IMR-90 (cell line): ENCODE data around the gene YTHDC2. TPM values are rescaled to one million over a fixed set of nuclear protein-coding genes. Genes with fewer than 3 reads are reported as not detected.

Source experiments
- ATAC-seq: fragments of 200-7000 bp; cut with Tn5 transposase; 2 replicates; pipeline ENCODE4 v1.9.1; 2020; ENCODE audit warnings: low read depth, mild to moderate bottlenecking, moderate library complexity
- BruUV-seq: library from RNA; stranded (reverse); fragments of 400-500 nt; replicated peaks from 2 replicates; lab custom pipeline; 2021; lab: Mats Ljungman, UMichigan
- CTCF ChIA-PET: fragments of 300-600 bp; formaldehyde crosslinking; extraction: SDS; loops from one replicate; lab custom pipeline; 2021; ENCODE audit warnings: antibody characterized with exemption; lab: Yijun Ruan, JAX
- POLR2A ChIA-PET: fragments of 300-600 bp; sonication (Branson Sonifier 250); formaldehyde crosslinking; loops from one replicate; lab custom pipeline; 2022; ENCODE audit warnings: antibody characterized with exemption; ENCODE audit not compliant: unreplicated experiment; lab: Charles Lee
- DNase-seq: peaks from one replicate; pipeline ENCODE4 v3.0.0; 2013
- H2AFZ ChIP-seq: replicated peaks from 2 replicates; pipeline ENCODE3; 2013; ENCODE audit warnings: low read length, mild to moderate bottlenecking; ENCODE audit not compliant: poor library complexity
- H2AK5ac ChIP-seq: 2 replicates; pipeline ENCODE4 v1.6.1; 2013; ENCODE audit warnings: low read depth, low read length, inconsistent platforms
- H2AK9ac ChIP-seq: replicated peaks from 2 replicates; pipeline ENCODE3; 2013; ENCODE audit warnings: mild to moderate bottlenecking, low read depth, low read length, moderate library complexity; ENCODE audit not compliant: poor library complexity
- H2BK120ac ChIP-seq: 2 replicates; pipeline ENCODE4 v1.6.1; 2013; ENCODE audit warnings: low read depth, low read length, inconsistent platforms
- H2BK15ac ChIP-seq: 3 replicates; pipeline ENCODE4 v1.6.1; 2013; ENCODE audit warnings: low read depth, low read length, inconsistent platforms
- H2BK20ac ChIP-seq: 2 replicates; pipeline ENCODE4 v1.6.1; 2013; ENCODE audit warnings: low read depth, mild to moderate bottlenecking, inconsistent platforms, low read length, moderate library complexity
- H2BK5ac ChIP-seq: 2 replicates; pipeline ENCODE4 v1.6.1; 2013; ENCODE audit warnings: mild to moderate bottlenecking, low read depth, low read length, inconsistent platforms; ENCODE audit not compliant: poor library complexity, severe bottlenecking
- H3K14ac ChIP-seq: replicated peaks from 2 replicates; pipeline ENCODE4 v1.6.1; 2013; ENCODE audit warnings: low read depth, low read length, inconsistent platforms
- H3K18ac ChIP-seq: 2 replicates; pipeline ENCODE4 v1.6.1; 2013; ENCODE audit warnings: low read depth, low read length, control low read depth
- H3K23ac ChIP-seq: 2 replicates; pipeline ENCODE4 v1.6.1; 2013; ENCODE audit warnings: low read depth, low read length, inconsistent platforms
- H3K27ac ChIP-seq: 2 replicates; pipeline ENCODE4 v1.5.1; 2013; ENCODE audit warnings: mild to moderate bottlenecking, control low read depth, low read length; ENCODE audit not compliant: insufficient read depth
- H3K27me3 ChIP-seq: 2 replicates; pipeline ENCODE4 v1.6.1; 2013; ENCODE audit warnings: low read length; ENCODE audit not compliant: control insufficient read depth, insufficient read depth
- H3K36me3 ChIP-seq: 2 replicates; pipeline ENCODE4 v1.6.1; 2013; ENCODE audit warnings: low read length, mixed read lengths; ENCODE audit not compliant: control insufficient read depth, insufficient read depth
- H3K4ac ChIP-seq: 2 replicates; pipeline ENCODE4 v1.6.1; 2013; ENCODE audit warnings: low read depth, low read length, inconsistent platforms
- H3K4me1 ChIP-seq: 2 replicates; pipeline ENCODE4 v1.6.1; 2013; ENCODE audit warnings: low read length, mixed read lengths; ENCODE audit not compliant: control insufficient read depth, insufficient read depth
- H3K4me2 ChIP-seq: 2 replicates; pipeline ENCODE4 v1.6.1; 2013; ENCODE audit warnings: low read depth, mild to moderate bottlenecking, control low read depth, low read length, moderate library complexity
- H3K4me3 ChIP-seq: 2 replicates; pipeline ENCODE4 v1.5.1; 2013; ENCODE audit warnings: low read depth, mild to moderate bottlenecking, control low read depth, low read length, moderate library complexity; ENCODE audit not compliant: insufficient read depth
- H3K56ac ChIP-seq: 2 replicates; pipeline ENCODE4 v1.6.1; 2013; ENCODE audit warnings: low read length, inconsistent platforms; ENCODE audit not compliant: insufficient read depth; ENCODE audit errors: extremely low read depth
- H3K79me1 ChIP-seq, 2 experiments: 2 replicates each; pipeline ENCODE4 v1.6.1; 2013; ENCODE audit warnings: low read length in 2 of 2, inconsistent platforms in 1 of 2, low read depth in 1 of 2
- H3K9ac ChIP-seq: 2 replicates; pipeline ENCODE4 v1.6.1; 2013; ENCODE audit warnings: low read depth, low read length, control low read depth
- H3K9me1 ChIP-seq: 2 replicates; pipeline ENCODE4 v1.6.1; 2013; ENCODE audit warnings: low read length, inconsistent platforms; ENCODE audit not compliant: insufficient read depth
- H3K9me3 ChIP-seq: 2 replicates; pipeline ENCODE4 v1.6.1; 2013; ENCODE audit warnings: low read length; ENCODE audit not compliant: control insufficient read depth, insufficient read depth
- H4K20me1 ChIP-seq: 2 replicates; pipeline ENCODE4 v1.6.1; 2013; ENCODE audit warnings: low read length, inconsistent platforms; ENCODE audit not compliant: insufficient read depth
- H4K5ac ChIP-seq: 2 replicates; pipeline ENCODE4 v1.6.1; 2013; ENCODE audit warnings: mild to moderate bottlenecking, low read depth, low read length, control low read depth
- H4K8ac ChIP-seq, 2 experiments: 2 replicates each; pipeline ENCODE4 v1.6.1; 2013; ENCODE audit warnings: low read depth in 2 of 2, low read length in 2 of 2, control low read depth in 1 of 2, inconsistent platforms in 1 of 2
- H4K91ac ChIP-seq: 2 replicates; pipeline ENCODE4 v1.6.1; 2013; ENCODE audit warnings: low read depth, low read length, inconsistent platforms; ENCODE audit not compliant: insufficient read depth
- BHLHE40 ChIP-seq: fragments of 150-350 bp; IDR thresholded peaks from 2 replicates; pipeline ENCODE4 v1.6.1; 2016; ENCODE audit warnings: mild to moderate bottlenecking, low read depth, low read length
- ELK1 ChIP-seq: fragments of 150-350 bp; IDR thresholded peaks from 2 replicates; pipeline ENCODE4 v1.6.1; 2016; ENCODE audit warnings: low read depth, mild to moderate bottlenecking, low read length, moderate library complexity, borderline replicate concordance
- FOS ChIP-seq: fragments of 150-350 bp; IDR thresholded peaks from 2 replicates; pipeline ENCODE4 v1.6.1; 2016; ENCODE audit warnings: low read depth, low read length
- MAZ ChIP-seq: IDR thresholded peaks from 2 replicates; pipeline ENCODE4 v1.6.1; 2012; ENCODE audit warnings: low read depth, mild to moderate bottlenecking, low read length, improper control_type of control experiment, moderate library complexity, borderline replicate concordance
- MXI1 ChIP-seq: IDR thresholded peaks from 2 replicates; pipeline ENCODE4 v1.6.1; 2012; ENCODE audit warnings: low read depth, mild to moderate bottlenecking, low read length, moderate library complexity, borderline replicate concordance
- RAD21 ChIP-seq: IDR thresholded peaks from 2 replicates; pipeline ENCODE4 v1.6.1; 2012; ENCODE audit warnings: low read length, improper control_type of control experiment
- RFX5 ChIP-seq: IDR thresholded peaks from 2 replicates; pipeline ENCODE4 v1.8.0; 2012; ENCODE audit warnings: low read depth, mild to moderate bottlenecking, low read length, moderate library complexity
- USF2 ChIP-seq: fragments of 150-350 bp; IDR thresholded peaks from 2 replicates; pipeline ENCODE4 v1.6.1; 2017; ENCODE audit warnings: mild to moderate bottlenecking, antibody characterized with exemption, low read length, low read depth
- WGBS, 2 experiments: methylation state at CpG; one replicate each; pipeline versions ENCODE4 v1.1.5 to v1.1.7; 2013; ENCODE audit warnings: missing lambda C conversion rate in 2 of 2; ENCODE audit not compliant: insufficient read length in 1 of 2; ENCODE audit errors: extremely low coverage in 2 of 2; 5-methylcytosine and 5-hydroxymethylcytosine counted together
- dilution Hi-C: fragments of 300-500 bp; cut with HindIII; formaldehyde crosslinking; loops from one replicate; pipeline ENCODE4 v1.14.3; 2018; ENCODE audit warnings: low sequenced_read_pairs; ENCODE audit not compliant: unreplicated experiment
- in situ Hi-C: fragments of 300-500 bp; cut with MboI; formaldehyde crosslinking; loops from 3 replicates; pipeline ENCODE4 v1.14.3; 2019; ENCODE audit warnings: low sequenced_read_pairs, inconsistent platforms, mixed read lengths
- intact Hi-C: fragments of 100-400 bp; cut with micrococcal nuclease; formaldehyde crosslinking; loops from 2 replicates; pipeline ENCODE4 v1.10.0; 2022
- polyA plus RNA-seq, 3 experiments: library from polyadenylated mRNA; depleted of rRNA; stranded (reverse); fragments of >200 nt; gene quantifications; 2 replicates each; pipeline ENCODE4 v1.2.3, GENCODE V29; 2012; ENCODE audit warnings: low replicate concordance in 1 of 3
- total RNA-seq: library from RNA; depleted of rRNA; stranded (reverse); fragments of >200 nt; gene quantifications from 2 replicates; pipeline ENCODE4 v1.2.3, GENCODE V29; 2012

The YTHDC2 gene
- total and polyA plus RNA-seq, 2 of the 4 experiments (the other 2 are of a cell fraction) = 6.5 to 13.4 TPM

GRCh38 chr5:113598150-113598549 lies 84.7 kb downstream of the YTHDC2 start:
- Histone ChIP-seq H2AFZ (no peak overlapping the region), H3K9me1 (no peaks in the 10 kb centered on the region), H3K36me3 (peaks cover 1% of the 10 kb centered on the region; the same call in 1 of the 2 replicates), H2BK120ac (no peak overlapping the region), H3K4me2 (no peak overlapping the region), H2BK20ac (no peak overlapping the region), H4K91ac (no peak overlapping the region), H2BK5ac (no peak overlapping the region), H4K5ac (no peak overlapping the region), H3K9ac (no peak overlapping the region), H3K56ac (no peak overlapping the region), H2AK5ac (no peak overlapping the region), H2AK9ac (no peak overlapping the region), H3K18ac (no peak overlapping the region), H3K23ac (no peak overlapping the region), H3K4ac (no peak overlapping the region), H4K20me1 (no peaks in the 10 kb centered on the region), H4K8ac (no peak overlapping the region), H3K4me1 (no peaks in the 10 kb centered on the region), H3K79me1 (no peaks in the 10 kb centered on the region), H3K9me3 (no peaks in the 10 kb centered on the region), H3K27me3 (no peaks in the 10 kb centered on the region), H3K27ac (no peak overlapping the region), H3K14ac (no peak overlapping the region), H3K4me3 (no peak overlapping the region), H2BK15ac (no peak overlapping the region)
- in situ Hi-C loops (no loop called here), intact Hi-C loops (no loop called here), dilution Hi-C loops (no loop called here)
- ATAC-seq = no peak
- ChIA-PET POLR2A (no interaction called here), CTCF (no interaction called here)
- TF ChIP-seq RAD21 (no peak), FOS (no peak), RFX5 (no peak), MAZ (no peak), USF2 (no peak), BHLHE40 (no peak), MXI1 (no peak), ELK1 (no peak)
- DNase-seq = no peak
- WGBS, 2 experiments = no CpG with 5 or more reads among the region's 2 CpGs
- no TSS peak for BruUV-seq
